GM21576 (cell line): ENCODE data around the gene SDK1.

ENCODE experiments used
- ATAC-seq: cut with Tn5 transposase; IDR thresholded peaks from one replicate; pipeline ENCODE4 v1.9.1; 2021; ENCODE audit warnings: mild to moderate bottlenecking, moderate library complexity; ENCODE audit not compliant: unreplicated experiment

The SDK1 gene

DNA sequence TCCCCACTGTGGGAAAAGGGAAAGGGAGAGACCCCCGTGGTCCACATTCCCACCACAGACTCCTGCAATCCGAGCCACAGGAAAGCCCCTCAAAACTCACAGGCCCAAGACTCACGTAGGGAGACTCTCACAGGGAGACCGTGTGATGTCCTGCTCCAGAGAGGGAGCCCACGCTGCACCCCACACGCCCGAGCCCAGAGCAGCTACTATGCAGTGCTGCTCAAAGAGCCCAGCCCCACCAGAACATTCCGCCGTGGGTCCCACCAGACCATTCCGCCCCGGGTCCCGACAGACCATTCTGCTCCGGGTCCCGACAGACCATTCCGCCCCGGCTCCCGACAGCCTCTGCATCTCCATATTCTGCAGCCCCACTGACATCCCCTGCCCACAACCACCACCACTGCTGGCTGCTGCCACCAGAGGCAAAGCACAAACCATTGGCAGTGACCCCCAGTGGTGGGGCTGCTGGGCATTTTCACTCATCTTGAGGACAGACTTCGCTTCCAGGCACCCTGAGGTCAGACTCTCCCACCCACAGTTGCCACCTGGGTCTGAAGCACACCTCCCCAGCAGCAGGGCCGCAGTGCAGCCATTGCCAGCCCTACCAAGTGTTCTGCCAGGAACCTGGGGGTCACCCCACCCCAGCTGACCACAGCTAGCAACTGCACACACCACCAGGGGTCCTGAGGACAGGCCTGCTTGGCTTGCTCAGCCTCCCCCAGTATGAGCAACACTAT, 755.7 kb downstream of the SDK1 start:
- no peak for ATAC-seq

DNA sequence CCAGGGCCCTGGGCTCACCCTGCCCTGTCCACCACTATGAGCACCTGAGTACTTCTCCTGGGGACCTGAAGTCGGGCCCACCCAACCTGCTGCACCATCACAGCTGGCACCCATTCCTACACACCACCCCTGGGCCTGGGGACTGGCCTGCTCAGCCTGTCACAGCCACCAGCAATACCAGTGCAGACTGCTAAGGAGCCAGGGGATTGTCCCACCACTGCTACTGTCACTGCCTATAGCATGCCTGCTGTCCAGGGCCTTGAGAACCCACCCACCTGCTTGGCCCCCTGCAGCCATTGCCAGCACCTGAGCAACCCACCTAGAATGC, 756.2 kb downstream of the SDK1 start:
- no peak for ATAC-seq

DNA sequence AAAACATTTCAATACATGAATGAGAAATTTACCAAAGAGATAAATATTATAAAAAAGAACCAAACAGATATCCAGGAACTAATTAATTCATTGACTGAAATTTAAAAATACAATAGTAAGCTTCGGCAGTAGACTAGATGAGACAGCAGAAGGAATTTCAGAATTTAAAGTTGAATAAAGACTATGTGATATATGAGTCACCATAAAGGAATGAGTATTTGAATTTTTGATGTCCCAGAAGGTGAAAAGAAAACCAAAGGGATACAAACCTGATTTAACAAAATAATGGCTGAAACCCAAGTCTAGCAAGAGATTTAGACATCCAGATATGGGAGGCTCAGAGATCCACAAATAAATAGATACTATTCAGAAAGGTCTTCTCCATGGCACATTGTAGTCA, 757.1 kb downstream of the SDK1 start:
- no peak for ATAC-seq

DNA sequence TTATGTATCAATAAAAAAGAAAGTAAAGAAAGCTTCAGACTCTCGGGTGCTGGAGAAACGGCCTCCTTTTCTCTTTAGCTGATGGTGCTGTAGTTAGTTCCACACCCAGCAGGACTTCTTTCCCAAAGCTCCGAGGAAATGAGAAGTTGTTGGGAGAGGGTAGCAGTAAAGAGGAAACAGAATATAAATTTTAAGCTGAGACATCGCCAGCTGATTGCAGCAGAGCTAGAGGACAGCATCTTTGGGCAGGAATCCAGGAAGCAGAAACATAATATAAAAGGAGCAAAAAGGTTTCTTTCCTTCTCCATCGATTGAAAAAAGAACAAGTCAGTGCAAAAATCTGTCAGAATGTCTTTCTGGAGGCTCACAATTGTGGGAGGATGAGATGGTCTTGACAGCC, 764.1 kb downstream of the SDK1 start:
- no peak for ATAC-seq

DNA sequence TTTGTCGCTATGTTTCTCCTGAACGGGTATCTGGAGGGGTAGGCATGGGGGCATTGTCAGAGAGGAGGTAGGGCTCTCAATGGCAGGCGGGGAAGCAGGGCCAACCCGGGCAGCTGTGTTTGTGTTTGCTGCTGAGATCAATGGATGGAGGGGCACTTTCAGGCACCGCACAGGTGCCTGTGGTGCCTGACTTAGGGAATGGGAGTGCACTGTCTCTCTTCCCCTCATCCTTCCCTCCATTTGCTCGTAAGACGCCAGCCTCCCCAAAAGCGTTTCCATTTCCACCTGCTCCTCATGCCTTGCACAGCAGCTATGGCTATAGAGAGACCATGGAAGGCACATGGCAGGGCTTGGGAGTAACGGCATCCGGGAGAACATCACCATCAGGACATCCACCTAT, 765.2 kb downstream of the SDK1 start:
- ATAC-seq: no peak

DNA sequence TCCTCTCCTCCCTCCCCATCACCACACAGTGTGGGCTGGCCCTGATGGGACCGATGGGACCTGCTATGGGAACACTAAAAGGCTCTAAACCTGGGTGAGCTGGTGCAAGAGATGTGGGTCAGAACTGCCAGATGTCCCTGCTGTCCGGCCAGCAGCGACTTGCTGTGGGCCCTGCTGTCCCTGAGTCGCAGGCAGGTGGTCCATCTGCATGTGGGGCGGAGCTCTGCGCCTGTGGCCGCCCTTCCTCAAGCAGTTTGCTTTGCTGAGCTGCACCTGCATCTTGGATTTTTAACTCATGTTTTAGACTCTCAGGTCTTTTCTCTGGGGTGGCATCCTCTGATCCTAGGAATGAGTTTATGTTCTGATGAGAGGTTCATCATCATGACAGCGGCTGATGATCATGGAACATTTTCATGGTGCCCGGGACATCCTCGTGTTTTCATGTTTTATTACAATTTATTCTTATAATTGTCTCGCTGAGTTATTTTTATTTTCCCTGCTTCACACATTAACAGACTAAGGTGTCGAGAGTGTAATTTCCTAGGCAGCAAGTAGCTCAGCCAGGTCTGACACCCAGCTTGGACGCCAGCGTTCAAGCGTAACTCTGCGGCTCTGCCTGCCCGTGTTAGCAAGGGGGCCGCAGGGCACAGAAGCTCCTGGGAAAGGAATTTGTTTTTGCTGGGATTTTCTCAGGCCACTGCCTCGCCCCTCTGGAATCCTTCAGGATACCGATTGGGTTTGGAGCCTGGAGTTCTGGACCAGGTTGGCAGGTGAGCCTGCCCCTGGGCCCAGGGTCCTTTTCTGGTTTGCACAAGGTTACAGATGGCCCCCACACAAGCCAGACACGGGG, 765.8 kb downstream of the SDK1 start:
- ATAC-seq: no peak

DNA sequence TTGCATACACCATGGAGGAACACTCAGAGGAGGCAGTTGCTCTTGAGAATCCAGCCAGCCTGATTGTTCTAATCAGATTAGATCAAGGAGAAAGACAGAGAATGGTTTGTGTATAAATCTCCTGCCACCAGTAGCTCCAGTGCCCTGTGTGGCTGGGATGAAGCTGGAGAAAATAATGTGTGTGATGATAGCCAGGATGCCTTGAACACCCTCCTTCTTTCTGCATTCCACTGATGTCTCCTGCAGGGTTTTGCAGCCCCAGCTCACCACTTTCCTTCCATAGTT, 766.4 kb downstream of the SDK1 start:
- ATAC-seq: no peak

DNA sequence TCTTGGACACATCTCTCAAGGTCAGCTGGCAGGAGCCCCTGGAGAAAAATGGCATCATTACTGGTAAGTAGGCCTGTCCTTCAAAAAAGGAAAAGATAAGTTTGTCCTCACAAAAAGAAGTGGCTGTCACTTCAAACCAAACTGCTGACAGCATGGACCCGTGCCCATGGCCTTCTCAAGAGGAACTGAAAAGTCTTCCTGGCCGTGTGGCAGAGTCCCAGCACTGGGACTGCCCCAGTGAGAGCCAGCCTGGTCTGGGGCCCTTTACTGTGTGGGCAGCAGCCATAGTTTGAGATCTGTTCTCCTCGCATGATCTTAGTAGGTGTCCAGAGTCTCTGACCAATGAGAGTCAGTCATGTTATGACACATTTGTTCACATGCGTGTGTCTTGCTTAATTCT, 766.8 kb downstream of the SDK1 start:
- no peak for ATAC-seq

DNA sequence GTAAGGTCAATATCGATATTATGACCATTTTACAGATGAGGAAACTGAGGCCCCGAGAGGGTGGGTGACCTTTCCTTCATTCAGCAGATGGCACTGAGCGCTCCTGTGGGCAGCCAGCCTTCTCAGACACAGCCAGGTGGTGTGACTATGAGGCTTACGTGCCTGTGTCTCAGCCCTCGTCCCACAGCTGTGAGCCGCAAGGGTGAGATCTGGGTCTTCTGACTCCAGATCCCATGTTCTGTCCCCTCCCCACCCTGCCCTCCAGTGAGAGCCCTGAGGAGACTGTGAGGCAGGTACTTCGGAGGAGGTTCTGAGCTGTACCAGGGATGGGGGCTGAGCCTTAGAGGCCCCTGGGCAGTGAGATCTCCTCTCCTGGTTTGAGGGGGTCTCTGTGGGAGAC, 767.2 kb downstream of the SDK1 start:
- no peak for ATAC-seq

DNA sequence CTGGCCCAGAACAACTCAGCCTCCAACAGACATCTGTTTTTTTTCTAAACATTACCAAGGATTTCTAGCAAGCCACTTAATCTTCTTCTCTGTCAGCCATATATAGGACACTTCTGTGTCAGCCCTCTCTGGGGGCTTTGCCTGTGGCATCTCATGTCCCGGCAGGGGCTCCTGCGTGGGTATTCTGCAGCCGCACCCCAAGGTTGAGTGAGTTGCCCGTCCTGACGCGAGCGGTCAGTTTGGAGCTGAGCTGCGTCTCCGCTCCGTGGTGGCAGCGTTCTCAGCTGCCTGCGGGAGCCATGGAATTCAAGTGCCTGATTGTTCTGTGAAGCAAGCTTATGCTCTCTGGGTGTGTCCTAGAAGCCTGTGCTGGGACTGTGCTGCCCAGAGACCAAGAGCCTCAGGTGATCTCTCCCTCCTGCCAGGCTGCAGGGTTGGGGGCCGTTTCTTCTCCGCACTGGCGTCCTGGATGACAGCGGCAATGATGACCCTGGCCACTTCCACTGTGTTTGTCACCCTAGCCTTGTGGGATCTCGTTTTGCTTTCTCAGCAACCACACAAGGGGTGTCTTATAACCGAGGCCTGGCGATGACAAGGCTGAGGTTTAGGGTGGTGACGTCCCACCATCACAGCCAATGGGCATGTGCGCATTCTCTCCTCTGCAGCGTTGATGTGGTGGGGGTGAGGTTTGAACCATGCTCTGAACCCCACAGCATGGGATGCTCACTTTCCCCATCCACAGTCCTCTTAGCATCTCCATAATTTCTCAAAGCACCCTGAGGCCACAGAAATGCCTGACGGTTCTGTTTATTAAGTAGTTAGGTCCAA, 768.4 kb downstream of the SDK1 start:
- ATAC-seq: no peak

DNA sequence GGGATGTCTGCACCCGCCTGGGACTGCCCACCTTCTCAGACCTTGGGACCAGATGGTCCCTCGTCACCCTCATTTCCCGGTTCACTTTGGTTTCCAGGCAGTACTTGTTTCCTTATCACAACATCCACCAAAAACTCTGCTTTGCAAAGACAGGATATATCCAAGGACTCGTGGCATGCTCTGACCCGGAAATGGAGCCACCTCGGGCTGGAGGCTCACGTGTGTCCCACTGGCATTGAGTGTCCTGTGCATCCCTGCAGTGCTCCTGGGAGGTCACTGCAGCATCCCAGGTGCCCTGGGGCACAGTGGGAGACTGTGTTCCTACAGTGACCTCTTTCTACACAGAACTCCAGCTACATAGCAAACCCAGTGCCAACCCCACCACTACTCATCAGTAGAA, 769.2 kb downstream of the SDK1 start:
- no peak for ATAC-seq

DNA sequence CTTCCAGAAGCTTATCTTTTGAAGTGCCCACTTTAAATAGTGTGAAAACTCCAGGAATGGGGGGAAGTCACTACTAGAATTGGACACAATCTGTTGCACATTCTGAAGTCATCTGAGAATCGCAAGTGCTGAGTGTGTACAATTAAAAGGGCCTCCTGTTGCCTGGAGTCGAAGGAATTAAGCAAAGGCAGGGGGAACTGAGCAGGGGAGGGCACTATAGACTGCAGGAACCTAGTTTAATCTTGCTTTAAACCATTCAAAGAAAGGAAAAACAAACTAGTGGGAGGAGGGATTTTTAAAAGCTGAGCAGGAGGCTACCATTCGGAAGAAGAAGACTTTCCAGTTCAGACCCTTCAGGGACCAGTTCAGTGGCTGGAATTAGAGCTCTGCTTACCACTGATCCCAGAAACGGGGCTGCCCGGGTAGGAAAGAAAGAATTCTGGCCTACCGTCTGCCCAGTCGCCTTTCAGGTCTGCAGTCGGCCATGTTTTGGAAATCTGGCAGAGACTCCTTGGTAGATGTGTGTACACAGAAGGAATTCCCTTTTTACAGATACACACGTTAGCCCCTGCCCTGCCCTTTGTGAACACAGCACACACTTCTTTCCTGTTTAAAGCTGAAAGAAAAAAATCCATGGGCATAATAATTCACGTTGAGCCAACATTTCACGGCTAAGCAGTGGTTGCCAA, 770.5 kb downstream of the SDK1 start:
- no peak for ATAC-seq

DNA sequence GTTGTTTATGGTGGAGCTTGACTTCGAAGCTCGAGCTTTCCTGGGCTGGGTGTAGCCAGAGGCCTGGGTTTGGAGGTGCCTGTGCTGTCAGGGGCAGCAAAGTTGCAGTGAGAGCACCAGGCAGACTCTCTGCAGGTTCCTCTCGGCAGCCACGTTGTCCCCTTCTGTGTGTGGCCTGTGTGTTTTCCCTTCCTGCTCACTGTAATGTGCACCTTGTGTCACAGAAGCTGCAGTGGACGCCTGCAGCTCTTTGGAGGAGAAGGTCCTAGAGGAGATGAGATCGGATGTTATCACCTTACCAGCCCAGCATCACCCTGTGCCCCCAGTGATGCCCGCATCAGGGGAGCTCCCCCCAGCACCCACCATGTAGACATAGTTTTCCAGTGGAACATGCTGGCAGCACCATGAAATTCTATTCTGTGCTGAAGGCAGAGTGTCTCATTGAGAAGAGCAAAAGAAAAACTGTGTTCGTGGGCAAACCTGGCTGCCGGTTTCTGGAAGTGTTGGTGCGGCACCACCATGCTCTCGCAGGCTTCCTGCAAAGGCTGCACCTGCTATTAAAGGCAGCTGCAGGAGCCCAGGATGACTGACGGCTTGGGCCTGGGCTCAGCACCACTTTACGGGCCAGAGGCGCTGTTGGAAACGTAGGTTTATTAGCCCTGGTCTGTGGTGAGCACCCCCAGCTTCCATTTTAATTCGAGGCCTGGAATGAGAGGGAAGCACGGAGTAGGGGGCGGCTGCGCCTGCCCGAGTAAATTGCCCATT, 771.3 kb downstream of the SDK1 start:
- ATAC-seq: no peak

DNA sequence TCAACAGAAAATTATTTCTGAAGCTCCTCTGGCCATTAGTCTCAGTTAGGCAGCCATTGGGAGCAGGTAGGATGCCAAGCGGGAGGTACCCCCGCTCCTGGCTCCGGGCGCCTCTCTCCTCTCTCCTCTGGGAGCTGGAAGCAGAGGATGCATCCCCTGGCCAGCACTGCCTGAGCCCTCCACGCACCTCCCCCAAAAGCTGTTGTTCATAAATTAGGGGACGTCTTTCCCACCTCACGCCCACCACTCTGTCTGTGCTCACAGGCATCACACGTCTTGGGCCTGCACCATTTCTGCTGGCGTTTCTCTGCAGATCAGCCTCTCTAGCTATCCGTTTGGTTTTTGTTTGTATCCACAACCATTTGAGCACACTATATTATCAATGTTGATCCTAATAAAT, 772.0 kb downstream of the SDK1 start:
- ATAC-seq: no peak

DNA sequence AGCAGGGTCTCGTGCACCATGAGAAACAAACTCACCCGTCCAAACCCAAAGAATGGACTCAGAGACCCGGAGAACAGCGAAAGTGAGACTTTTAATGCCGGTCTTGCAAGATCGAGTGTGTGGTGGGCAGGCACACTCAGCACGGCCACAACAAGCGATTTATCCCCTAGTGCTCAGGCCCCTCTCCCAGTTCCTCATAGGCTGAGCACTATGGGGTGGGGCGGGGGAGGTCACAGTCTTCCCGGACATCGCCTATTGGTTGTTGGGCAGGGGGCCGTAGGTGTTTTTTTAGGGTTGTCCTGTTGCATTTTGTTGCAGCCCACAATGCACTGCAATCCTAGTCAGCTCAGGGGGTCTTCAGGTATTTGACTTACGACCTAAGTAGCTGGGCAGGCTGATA, 772.7 kb downstream of the SDK1 start:
- no peak for ATAC-seq

DNA sequence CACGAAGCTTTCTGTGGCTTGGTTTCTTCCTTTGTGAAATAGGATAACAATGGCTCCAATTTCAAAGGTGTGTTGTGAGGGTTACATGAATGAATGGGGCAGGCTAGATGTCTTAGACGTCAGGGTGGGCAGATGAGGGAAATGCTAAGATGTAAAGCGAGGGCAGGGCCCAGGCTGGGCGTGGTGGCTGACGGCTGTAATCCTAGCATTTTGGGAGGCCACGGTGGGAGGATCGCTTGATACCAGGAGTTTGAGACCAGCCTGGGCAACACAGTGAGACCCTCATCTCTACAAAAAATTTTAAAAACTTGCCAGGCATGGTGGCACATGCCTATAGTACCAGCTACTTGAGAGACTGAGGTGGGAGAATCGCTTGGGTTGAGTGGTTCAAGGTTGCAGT, 773.4 kb downstream of the SDK1 start:
- ATAC-seq: no peak

DNA sequence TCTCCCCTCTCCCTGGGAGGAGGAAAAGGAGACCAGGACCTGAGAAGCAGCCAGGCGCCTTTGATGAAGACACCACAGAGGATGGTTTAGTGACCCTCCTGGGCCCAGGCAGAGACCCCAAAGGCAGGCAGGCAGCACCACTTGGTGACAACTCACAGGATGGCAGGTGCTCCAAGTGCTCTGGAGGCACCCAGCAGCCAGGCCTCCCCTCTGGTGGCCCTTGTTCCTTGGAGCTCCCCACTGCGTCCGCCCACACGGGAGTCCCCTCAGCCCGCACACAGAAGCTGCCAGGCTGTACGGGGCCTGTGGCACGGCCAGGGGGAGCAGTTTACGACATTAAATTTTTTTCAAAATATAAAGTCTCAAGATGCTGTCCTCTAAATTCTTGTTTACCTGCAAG, 773.9 kb downstream of the SDK1 start:
- ATAC-seq: no peak

DNA sequence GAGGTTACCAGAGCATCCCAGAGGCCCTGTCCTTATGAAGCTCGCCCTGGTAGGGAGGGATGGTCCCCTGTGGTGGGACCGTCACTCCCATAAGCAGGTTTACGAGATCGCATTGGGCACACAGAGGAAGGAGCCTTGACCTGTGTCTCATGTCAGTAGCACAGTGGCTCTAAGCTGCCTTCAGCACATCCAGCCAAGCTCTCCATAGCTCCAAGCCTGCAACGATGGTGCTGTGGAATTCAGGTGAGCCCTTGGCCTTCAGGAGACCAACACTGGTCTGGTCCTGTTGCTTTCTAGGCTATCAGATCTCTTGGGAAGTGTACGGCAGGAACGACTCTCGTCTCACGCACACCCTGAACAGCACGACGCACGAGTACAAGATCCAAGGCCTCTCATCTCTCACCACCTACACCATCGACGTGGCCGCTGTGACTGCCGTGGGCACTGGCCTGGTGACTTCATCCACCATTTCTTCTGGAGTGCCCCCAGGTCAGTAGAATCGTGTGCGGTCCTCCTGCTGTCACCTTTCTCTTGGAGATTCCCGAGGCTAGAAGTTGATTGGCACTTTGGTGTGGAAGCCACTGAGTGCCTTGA, 775.7 kb downstream of the SDK1 start:
- ATAC-seq: no peak

DNA sequence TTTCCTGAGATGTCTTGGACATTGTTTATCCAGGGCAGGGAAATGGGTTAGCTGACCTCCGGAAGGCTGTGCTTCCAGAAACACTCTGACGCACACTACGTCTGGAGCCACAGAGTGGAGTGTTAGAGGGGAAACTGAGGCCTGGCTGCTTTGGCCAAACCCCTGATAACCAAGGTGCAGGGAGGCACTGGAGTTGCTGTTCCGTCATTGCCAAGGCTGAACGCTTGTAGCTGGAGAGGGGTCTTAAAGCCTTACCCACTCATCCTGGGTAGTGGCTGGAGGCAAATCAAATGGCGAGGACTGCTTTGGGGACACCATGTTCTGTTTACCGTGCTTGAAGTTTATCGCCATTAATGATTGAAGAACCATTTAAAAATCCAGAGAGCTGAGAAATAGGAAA, 776.9 kb downstream of the SDK1 start:
- ATAC-seq: no peak

DNA sequence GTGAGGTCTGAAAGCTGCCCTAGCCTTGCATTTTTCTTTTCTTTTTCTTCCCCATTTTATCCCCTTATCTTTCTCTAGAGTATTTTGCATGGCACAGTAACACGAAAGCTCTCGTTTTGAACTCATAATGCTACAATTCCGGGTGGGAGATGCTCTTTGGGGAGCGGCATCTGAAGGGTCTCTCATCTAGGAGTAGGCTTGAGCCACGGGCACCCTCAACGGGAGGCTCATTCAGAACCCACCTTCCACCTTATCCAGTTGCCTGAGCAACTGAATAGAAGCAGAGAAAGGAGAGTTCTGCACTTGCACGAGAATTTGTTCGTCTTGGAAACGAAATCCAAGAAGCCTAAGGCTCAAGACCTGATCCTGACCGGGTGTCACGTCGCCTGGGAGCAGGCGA, 777.5 kb downstream of the SDK1 start:
- ATAC-seq: no peak
